Measurements from ENCODE around the gene HDAC4. TPM values are rescaled to one million over a fixed set of nuclear protein-coding genes. Genes with fewer than 3 reads are reported as not detected.

The HDAC4 gene
- total RNA-seq, 1 donor from 2014 or later, result 20.4 TPM

GRCh38 chr2:239139566-239139965 is 261.3 kb downstream of the HDAC4 start:
- FAIRE-seq, result no peak

GRCh38 chr2:239139101-239139500 is 261.7 kb downstream of the HDAC4 start:
- FAIRE-seq (no peak), DNase-seq (ENCODE audit: low spot score in 2 of 2) (no peak)

More at GRCh38 chr2:239139566-239139965, 261.3 kb downstream of the HDAC4 start:
- DNase-seq (ENCODE audit: low spot score in 2 of 2), result no peak

GRCh38 chr2:239138610-239139009 is 262.2 kb downstream of the HDAC4 start:
- FAIRE-seq (no peak), DNase-seq (ENCODE audit: low spot score in 2 of 2) (no peak)

DNA sequence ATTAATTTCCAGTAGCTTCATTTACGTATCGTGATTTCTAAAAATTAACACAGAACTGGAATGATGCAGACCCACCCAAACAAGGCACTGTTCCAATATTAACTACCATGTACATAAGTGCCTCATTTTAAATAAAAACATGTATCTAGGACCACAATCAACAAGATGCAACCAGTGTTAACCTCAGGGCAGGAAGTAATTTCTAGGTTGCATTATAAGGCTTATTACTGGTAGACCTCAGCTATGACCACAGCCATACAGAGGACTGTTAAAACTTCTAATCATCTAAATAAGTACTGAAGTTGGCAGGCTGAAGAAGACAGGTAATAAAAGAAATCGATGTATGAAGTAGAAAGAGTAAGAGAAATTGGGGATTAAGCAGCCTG is 262.9 kb downstream of the HDAC4 start:
- no peak for FAIRE-seq
- DNase-seq (ENCODE audit: low spot score in 2 of 2), result no peak

DNA sequence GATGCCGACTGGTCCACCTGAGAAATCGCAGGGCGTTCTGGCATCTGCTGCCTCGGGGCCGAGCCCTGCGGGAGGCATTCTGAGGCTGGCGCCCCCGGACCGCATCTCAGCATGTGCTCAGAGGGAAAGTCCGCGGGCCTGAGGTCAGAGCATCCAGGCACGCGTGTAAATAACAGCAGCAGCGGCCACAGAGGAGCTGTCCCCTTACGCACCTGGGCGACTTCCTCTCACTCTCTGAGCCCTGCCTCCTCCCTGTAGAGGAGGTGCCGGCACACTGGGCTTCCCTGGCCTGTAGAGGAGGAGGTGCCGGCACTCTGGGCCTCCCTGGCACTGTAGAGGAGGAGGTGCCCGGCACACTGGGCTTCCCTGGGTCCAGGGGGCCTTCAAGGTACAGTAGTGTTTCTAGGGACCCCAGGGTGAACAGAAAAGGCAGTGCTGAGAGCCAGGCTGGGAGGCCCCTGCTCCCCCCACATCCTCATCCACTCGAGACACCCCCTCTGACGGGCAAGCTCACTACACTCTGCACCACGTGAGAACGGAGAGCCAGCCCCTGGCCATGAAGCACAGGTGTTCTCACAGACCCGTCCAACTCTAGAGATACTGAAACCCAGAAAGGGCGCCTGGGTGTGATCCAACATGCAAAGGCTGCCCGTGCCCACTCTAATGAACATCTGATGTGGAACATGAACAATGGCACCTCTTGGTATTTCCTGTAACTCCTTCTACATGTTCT is 263.5 kb downstream of the HDAC4 start:
- FAIRE-seq, result no peak
- no peak for DNase-seq (ENCODE audit: low spot score in 2 of 2)

- FAIRE-seq (no peak), DNase-seq (ENCODE audit: low spot score in 2 of 2) (no peak)
Measured at GRCh38 chr2:239136762-239137161, 264.1 kb downstream of the HDAC4 start.

GRCh38 chr2:239136203-239136602 is 264.6 kb downstream of the HDAC4 start:
- no peak for FAIRE-seq

DNA sequence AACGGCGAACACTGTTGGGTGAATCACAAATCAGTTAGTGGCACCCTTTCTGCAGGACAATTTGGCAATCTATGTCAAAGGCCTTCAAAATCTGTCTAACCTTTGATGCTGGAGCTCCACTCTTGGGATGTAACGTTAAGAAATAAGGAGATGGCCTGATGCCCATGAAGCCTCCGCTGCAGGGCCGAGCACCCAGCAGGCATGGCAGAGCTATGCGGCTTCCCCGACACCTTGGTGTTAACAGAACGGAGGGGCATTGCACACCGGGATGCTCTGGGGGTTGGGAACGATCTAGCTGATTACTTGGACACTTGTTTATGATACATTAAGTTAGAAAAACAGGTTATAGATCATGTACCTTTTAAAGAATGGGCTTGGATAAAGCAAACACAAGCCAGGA is 265.3 kb downstream of the HDAC4 start:
- DNase-seq (ENCODE audit: low spot score in 2 of 2) (no peak), FAIRE-seq (no peak)

More at GRCh38 chr2:239136203-239136602, 264.6 kb downstream of the HDAC4 start:
- DNase-seq (ENCODE audit: low spot score in 2 of 2), result no peak

DNA sequence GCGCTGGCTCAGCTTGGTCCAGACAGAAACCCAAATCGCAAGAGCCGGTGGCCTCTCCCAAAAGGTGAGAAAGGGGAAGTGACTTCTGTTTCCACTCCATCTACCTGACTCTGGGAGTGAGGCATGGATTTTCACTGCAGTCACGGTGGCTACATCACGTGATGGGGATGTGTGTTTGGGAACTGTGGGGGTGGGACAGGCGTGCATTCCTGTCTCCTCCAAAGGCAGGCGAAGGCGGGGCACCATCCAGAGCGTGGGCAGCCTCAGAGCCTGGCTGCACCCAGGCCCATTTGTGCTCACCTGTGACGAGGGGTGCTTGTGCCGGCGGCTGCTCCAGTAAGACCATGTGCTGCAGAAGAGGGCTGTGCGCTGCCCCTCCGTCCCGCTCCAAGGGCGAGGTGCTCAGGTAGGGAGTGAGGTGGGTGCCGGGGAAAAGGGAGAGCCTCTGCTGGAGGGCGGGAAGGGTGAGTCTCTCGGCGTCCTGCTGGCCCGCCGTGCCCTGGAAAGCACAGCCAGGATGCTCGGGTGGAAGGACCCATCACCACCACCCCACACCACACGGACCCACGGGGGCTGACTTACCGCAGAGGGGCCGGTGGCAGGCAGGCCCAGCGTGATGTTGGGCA is 266.8 kb downstream of the HDAC4 start:
- DNase-seq (ENCODE audit: low spot score in 2 of 2) (no peak), FAIRE-seq (no peak)

DNA sequence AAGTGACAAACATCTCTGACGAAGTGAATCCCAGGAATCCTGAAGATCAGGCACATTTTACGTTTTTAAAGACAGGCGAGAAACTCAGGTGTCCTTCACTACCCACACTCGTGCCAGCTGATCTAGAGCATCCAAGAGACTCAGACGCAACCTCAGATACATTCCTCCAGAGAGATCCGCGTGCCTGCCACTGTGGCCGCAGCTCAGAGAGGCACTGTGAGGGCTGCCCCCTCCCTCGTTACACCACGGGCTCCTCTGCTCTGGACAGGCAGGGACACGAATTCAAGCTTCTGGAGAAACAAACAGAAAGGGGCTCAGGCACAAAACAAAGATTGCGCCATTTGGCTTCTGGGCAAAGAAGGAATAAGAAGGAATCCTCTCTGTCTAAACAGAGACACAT is 268.0 kb downstream of the HDAC4 start:
- no peak for FAIRE-seq
- DNase-seq (ENCODE audit: low spot score in 2 of 2), result no peak

DNA sequence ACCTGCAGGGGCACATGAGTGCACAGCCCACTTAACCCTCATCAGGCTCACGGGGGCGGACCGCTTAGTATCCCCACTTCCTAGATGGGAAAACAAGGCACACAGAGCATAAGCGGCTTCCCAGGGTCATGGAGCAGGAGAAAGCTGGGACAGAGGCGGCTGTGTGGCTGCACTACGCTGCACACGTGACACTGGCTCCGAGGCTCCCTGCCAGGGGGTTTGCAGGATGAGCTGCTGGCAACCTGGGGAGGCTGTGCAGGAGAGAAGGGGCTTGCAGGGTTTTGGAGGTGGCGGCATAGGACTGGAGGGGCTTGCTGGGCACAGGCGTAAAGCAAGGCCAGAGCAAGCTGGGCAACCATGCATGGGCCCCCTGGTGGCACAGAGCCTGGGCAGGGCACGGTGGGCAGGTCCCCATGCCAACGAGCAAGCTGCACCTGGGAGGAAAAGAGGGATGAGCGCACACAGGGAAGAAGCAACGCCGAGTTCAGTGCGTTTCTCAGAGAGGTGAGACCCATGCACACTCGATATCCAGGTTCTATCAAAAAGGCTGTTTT is 268.6 kb downstream of the HDAC4 start:
- no peak for DNase-seq (ENCODE audit: low spot score in 2 of 2)
- no peak for FAIRE-seq

GRCh38 chr2:239131521-239131920 is 269.3 kb downstream of the HDAC4 start:
- DNase-seq (ENCODE audit: low spot score in 2 of 2) (peak in 1 of 2 donors; percentile 72), FAIRE-seq (no peak)

DNA sequence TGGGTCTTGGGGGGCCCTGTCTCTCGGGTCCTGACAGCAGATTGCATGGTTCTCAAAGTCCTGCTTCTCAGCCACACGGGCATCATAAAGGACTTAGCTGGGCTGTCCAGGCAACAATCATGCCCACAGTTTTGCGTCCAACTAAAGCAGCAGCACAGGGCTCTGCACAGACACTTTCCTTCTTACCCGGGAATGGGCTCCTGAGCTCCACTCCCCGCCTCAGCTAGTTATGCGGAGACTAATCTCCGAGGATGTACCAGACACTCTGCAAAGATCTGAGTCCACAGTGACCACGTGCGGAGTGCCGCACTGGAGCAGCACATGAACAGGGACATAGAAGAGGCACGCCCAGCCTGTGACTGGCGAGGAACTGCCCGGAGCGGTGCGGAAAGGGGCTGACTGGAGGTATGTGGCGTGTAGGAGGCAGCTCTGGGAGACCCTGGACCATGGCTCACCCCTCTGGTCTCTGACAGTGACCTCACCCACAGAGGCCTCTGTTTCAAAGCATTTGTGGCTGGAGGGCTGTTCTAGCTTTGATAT is 270.0 kb downstream of the HDAC4 start:
- no peak for FAIRE-seq
- no peak for DNase-seq (ENCODE audit: low spot score in 2 of 2)

GRCh38 chr2:239130041-239130440 is 270.8 kb downstream of the HDAC4 start:
- DNase-seq (ENCODE audit: low spot score in 2 of 2) (no peak), FAIRE-seq (no peak)

DNA sequence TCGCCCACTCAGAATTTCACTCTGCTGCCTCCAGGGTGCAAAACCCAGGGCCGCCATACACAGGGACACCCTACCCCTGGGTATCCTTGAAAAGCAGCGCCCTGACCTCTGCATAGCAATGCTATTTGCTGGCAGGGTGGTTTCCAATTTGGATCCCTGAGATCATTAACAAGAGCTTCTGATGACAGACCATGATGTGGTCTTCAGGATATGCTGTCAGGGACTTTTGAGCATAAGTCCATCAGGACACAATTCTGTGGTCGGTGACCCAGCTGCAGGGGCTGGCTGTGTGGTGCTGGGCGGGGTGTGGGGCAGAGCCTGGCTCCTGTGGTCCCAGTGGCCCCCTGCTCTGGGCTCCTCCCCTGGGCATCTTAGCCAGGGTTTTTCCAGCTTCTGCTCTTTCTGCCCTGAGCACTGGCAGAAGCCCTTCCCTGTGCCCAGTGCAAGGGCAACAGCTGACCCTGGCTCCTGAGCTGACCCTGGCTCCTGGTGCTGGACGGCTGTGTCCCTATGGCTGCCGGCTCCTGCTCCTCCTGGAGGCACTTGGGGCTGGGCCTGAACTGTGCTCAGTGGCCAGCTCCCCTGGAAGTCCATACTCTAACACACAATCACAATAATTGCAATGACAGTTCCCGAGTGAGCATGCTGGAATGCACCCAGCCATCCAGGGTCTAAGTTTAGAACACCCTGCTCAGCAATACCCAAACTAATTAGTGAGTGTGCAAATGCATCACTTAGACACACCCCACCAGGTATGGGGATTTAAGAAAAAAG is 271.5 kb downstream of the HDAC4 start:
- DNase-seq (ENCODE audit: low spot score in 2 of 2), result no peak
- no peak for FAIRE-seq

DNA sequence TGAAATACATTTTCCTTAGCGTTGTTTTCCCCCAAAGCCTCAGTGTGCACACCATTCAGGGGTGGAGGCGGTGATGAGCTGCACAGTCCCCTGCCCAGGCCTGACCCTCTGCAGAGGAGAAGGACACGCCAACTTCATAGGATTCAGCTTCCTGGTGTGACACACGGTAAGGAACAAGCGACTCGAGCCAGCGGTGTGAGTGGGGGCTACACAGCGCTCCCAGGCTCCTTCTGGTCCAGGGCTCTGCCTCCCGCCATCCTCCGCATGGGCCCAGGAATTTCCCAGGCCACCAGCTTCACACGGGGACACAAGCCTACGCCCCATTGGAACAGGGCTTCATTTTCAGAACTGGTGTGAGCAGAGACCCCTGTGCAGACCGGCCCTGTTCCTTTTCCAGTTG is 272.1 kb downstream of the HDAC4 start:
- FAIRE-seq (no peak), DNase-seq (ENCODE audit: low spot score in 2 of 2) (no peak)

GRCh38 chr2:239127513-239127912 is 273.3 kb downstream of the HDAC4 start:
- no peak for DNase-seq (ENCODE audit: low spot score in 2 of 2)
- FAIRE-seq, result no peak

DNA sequence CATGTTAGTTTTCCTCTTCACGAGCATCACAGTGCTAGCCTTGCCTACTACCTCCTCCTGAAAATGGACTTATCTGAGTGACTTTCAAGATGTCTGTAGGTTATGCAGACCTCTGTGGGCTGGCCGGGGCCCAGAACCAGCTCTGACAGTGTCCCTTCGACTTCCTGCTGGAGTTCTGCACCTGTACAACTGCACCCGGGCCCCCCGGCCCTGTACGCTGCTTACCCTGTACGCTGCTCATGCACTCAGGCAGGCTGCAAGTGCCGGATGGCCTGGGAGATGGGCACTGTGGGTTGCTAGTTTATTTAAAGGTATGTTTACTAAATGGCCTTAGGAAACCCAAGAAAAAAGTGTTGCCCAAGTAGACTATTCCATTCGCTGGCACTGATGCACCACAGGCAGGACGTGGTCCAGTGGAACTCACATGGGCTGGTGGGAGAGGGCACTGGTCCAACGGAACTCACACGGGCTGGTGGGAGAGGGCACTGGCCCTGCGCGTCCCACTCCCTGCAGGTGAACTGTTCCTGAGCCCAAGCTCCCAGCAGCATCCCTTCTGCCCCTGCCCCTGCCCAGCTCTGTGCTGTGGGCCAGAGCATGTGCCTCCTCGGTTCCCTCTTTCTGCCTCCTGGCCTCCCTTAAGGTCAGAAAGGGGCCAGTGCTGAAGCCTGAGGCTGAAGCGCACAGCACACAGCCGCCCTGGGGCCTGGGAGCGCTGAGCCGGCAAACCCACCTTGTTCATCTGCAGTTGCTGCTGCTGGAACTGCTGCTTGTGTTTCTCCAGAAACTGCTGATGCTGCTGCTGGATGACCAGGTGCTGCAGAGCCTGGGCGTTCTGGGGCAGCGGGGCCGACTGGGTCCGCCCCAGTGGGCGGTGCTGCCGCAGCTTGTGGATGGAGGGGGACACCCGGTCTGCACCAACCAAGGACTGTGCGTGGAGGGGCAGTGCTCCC is 274.8 kb downstream of the HDAC4 start:
- DNase-seq (ENCODE audit: low spot score in 2 of 2), result no peak
- FAIRE-seq, result no peak

GRCh38 chr2:239124152-239124899 is 276.5 kb downstream of the HDAC4 start:
- DNase-seq (ENCODE audit: low spot score in 2 of 2), result no peak
- no peak for FAIRE-seq
